Stimulated activated CD8-positive, alpha-beta memory T cell treated with anti-CD3 and anti-CD28 coated beads, Interleukin-7, amount 100 ng/mL, for 4 hours (primary cell): ENCODE data around the gene ALG1.
"Not testable (repeated sequence)": the region's sequence is repeated elsewhere in the genome, so short reads cannot be mapped to it uniquely, and the experiment has no call there.

ENCODE experiments used
- DNase-seq, 2 donors: peaks; one replicate each; pipeline ENCODE4 v3.0.0-alpha.2; 2020; ENCODE audit warnings: low read depth in 2 of 2

Gene ALG1

GRCh38 chr16:5073771-5074170 is 2.1 kb downstream of the ALG1 start:
- DNase-seq = not testable (repeated sequence)

GRCh38 chr16:5075637-5076036 is 4.0 kb downstream of the ALG1 start:
- DNase-seq = no peak

DNA sequence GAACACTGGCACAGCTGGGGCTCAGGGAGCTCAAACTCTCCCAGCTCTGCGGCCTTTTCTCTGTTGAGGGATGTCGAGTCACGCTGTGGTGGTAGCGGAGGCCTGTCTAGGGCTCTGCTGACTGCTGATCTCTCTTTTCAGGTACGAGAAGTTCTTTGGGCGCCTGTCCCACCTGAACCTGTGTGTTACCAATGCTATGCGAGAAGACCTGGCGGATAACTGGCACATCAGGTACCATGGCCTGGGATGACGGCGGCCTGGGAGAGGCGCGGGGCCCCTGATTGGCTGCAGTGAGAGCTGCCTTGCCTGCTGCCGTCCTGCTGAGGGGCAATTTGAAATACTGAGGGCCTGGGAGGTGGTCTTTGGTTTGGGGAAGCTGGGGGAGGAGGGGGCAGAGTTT is 5.7 kb downstream of the ALG1 start:
- no peak for DNase-seq

DNA sequence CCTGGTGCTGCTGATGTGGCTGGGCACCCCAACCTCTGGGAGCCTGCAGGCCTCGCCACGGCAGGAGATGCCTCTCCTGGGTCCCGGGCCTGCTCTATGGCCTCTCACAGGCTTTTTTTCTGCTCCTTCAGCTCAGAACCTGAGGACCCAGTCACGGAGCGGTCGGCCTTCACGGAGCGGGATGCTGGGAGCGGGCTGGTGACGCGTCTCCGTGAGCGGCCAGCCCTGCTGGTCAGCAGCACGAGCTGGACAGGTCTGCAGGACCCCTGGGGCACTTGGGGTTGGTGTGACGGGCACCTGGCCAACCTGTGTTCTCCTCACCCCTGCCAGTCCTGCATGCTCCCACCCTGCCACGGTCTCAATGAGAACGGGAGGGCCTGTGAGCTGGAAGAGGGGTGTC is 7.0 kb downstream of the ALG1 start:
- no peak for DNase-seq

DNA sequence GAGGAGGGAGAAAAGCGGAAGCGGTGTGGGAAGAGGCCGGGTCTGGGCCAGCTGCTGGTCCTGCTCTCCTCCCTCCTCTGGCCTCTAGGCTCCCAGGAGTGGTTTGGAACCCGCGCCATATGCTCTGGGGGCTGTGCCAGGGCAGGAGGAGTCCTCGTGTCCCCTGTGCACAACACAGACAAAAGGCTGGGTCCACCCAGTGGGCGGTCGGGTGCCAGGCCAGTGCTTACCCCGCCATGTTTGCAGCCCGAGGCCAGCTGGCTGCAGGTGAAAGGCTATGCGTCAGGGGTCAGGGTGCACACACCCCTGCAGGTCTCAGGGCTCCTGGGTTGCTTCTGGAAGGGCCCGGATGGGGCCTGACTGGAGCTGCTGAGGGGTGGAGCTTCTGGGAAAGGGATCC is 8.8 kb downstream of the ALG1 start:
- DNase-seq = not testable (repeated sequence)

DNA sequence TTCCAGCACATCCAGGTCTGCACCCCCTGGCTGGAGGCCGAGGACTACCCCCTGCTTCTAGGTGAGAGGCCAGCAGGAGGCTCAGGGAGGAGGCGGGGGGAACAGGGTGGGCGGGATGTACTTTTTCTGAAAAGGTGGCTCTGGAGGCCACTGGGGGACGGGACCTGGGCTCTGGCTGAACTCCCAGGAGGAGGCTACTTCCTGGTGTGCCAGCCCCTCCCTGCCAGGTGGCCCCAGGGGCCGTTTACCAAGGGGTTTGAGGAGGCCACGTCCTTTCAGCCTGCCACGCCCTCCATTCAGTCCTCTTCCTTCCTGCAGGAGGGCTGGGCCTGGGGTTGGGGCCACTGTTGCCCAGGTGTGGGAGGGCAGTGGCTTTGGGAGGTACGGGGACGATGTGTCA is 9.4 kb downstream of the ALG1 start:
- DNase-seq = not testable (repeated sequence)

GRCh38 chr16:5083646-5084045 is 12.0 kb downstream of the ALG1 start:
- not testable (repeated sequence) for DNase-seq

GRCh38 chr16:5084099-5084731 is 12.6 kb downstream of the ALG1 start:
- DNase-seq = not testable (repeated sequence)

- peak; percentile 8 to 24 for DNase-seq
Measured at GRCh38 chr16:5084802-5085201, 13.2 kb downstream of the ALG1 start.

DNA sequence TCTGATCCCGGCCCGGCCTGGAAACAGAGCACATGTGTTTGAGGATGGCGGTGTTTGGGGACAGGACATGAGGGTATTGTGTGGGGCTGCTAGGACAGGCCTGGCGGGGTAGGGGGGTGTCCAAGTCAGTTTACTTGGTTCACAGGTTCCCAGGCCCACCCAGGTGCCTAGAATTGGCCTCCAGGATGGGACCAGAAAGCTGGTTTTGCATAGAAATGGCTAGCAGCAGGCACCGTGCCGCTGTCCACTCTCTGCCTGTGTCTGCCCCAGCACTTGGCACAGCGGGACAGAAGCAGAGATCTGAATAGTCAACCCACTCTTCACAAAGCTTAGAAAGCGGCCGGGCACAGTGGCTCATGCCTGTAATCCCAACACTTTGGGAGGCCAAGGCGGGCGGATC is 14.1 kb downstream of the ALG1 start:
- DNase-seq = not testable (repeated sequence)

DNA sequence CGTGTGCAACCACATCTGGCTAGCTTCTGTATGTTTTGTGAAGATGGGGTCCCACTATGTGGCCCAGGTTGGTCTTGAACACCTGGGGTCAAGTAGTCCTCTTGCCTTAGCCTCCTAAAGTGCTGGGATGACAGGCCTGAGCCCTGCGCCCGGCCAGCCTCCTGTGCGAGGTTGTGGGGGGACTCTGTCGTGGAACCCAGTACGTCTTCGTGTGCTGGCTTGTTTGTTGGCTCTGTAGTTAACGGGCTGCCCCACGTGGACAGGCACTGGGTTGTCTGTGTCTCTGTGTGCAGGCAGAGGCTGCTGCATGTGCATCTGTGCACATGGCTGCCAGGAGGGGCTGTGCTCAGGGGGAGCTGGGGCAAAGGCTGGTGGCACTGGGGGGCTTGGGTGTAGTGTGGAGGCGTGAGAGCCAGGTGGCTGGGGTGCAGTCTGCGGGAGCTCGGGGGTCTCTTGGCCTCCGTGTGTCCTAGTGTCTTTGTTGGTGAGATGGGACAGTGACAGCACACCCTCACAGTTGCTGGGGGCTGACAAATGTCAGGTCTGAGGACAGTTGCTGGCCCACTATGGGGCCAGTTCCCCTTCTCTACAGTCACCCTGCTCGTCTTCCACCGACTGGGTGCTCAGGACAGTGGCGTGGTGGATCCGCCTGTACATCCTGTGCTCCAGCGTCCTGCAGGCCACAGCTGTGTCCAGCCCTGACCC is 16.6 kb downstream of the ALG1 start:
- not testable (repeated sequence) for DNase-seq

- not testable (repeated sequence) for DNase-seq
Measured at GRCh38 chr16:5088936-5089335, 17.3 kb downstream of the ALG1 start.

GRCh38 chr16:5089911-5090555 is 18.4 kb downstream of the ALG1 start:
- not testable (repeated sequence) for DNase-seq

- not testable (repeated sequence) for DNase-seq
Measured at GRCh38 chr16:5090592-5090991, 18.9 kb downstream of the ALG1 start.

DNA sequence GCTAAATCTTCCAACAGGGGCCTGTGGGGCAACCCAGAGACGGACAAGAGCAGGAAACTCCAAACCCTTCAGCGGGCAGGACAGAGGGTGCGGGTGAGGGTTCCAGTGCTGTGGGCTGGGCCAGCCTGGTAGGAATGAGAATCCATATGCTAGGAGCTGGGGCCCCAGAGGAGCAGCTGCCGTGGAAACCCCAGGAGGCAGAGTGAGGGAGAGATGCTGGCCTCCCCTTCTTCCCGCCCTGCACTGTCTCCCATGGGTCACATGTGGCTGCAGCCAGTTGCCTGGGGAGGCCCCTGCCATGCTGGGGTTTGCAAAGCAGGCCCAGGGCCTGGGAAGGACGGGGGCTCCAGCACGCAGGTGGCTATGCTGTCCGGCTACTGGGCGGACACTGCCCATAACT is 21.4 kb downstream of the ALG1 start:
- not testable (repeated sequence) for DNase-seq

GRCh38 chr16:5093746-5094145 is 22.1 kb downstream of the ALG1 start:
- not testable (repeated sequence) for DNase-seq

- not testable (repeated sequence) for DNase-seq
Measured at GRCh38 chr16:5095145-5095830, 23.6 kb downstream of the ALG1 start.

DNA sequence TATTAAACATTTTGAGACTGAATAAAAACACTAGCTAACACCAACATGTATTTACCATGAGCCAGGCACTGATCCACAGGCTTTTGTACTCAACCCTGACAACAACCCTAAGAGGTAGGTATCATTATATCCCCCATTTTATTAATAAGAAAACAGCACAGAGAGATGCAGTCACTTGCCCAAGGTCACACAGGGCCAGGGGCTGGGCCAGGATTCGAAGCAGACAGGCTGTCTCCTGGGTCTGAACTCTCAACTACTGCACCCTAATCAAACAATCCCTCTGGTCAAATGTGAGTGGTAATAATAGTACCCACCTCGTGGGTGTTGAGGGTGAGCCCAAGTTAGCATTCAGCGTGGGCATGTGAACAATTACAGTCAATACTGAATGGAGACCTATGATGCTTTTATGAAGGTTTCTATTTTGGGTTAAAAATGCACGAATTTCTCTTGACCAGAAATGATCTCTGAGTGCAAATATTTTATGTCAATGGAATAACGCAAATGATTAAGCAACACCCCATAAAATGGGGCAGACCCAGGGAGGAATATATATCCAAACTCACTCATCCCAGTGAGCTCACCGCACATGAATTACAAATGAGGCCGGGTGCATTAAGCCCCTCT is 24.9 kb downstream of the ALG1 start:
- DNase-seq = not testable (repeated sequence)

GRCh38 chr16:5097061-5097469 is 25.4 kb downstream of the ALG1 start:
- DNase-seq = peak in 1 of 2 donors; percentile 16

DNA sequence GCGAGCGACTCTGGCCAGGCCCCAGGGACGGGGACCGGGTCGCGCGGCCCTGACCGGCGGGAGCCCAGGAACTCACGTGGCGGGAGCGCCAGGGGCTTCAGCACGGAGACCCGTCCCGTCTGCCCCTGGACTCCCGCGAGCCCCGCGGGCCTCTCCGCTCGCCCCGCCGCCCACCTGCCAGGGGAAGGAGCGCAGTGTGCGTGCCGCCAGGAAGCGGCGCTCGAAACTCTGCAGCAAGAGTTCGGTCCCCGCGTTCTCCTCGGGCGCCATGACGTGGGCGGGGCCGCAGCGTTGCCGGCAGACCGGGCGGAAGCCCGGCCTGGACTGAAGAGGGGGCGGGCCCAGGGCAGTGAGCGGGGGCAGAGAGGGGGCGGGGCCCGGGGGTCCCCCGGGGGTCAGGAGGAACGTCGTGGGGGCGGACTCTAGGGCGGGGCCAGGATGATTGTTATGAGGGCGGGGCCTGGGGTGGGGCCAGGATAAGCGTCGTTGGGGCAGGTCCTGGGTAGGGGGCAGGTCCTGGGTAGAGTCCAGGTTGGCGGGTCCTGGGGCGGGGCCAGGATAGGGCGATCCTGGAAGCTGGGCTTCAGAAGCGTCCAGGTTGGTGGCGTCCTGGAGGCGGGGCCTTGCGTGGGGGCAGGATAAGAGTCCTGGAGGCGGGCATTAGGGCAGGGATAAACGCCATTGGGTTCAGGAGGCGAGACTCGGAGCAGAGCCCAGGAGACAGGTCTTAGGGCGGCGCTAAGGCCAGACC is 26.0 kb downstream of the ALG1 start, which contains the start of gene EEF2KMT:
Gene EEF2KMT (minus strand): TSS at position 326 of the 751 bp plus-strand sequence. CDS start 56 bp downstream, at position 270.
- DNase-seq = peak; percentile 86 to 89
